H1 (cell line): ENCODE results near the gene DNAJC5G. TPM values are rescaled to one million over a fixed set of nuclear protein-coding genes. Genes with fewer than 3 reads are reported as not detected.

Experiments used
- BACH1 ChIP-seq: IDR thresholded peaks from 2 replicates; pipeline ENCODE4 v1.6.1; 2012; ENCODE audit warnings: low read length, improper control_type of control experiment
- EGR1 ChIP-seq: IDR thresholded peaks from 2 replicates; pipeline ENCODE4 v1.6.1; 2011; ENCODE audit warnings: low read depth, low read length, borderline replicate concordance
- HDAC6 ChIP-seq: IDR thresholded peaks from one replicate; pipeline ENCODE4 v1.7.1; 2012; ENCODE audit warnings: low read depth, mild to moderate bottlenecking, inconsistent platforms, low read length, moderate library complexity
- RAD21 ChIP-seq, 2 experiments: IDR thresholded peaks in 1 of 2; conservative IDR thresholded peaks in 1 of 2; 2 replicates each; pipeline ENCODE4 v1.6.1; 2011; ENCODE audit warnings: low read depth in 2 of 2, low read length in 2 of 2, improper control_type of control experiment in 1 of 2, inconsistent platforms in 1 of 2, mild to moderate bottlenecking in 1 of 2, moderate library complexity in 1 of 2
- SIRT6 ChIP-seq: IDR thresholded peaks from one replicate; pipeline ENCODE4 v1.7.1; 2012; ENCODE audit warnings: low read length, inconsistent platforms
- YY1 ChIP-seq: IDR thresholded peaks from 2 replicates; pipeline ENCODE4 v1.6.1; 2011; ENCODE audit warnings: low read depth, mild to moderate bottlenecking, low read length
- polyA plus RNA-seq, 7 experiments: library from polyadenylated mRNA; depleted of rRNA in 3 of 7; stranded (reverse) in 5 of 7; unstranded in 2 of 7; fragments of >200 nt in 5 of 7; fragments of 200-250 nt in 2 of 7; gene quantifications; 1 replicate in 5 of 7; 2 replicates in 1 of 7; 4 replicates in 1 of 7; pipeline versions ENCODE4 v1.2.1 to v1.2.3, GENCODE V29; 2011 to 2013; ENCODE audit warnings: missing spikeins in 2 of 7, mixed read lengths in 2 of 7
- total RNA-seq: library from RNA; stranded (reverse); fragmentation: NEBNext Ultra II Directional; extraction: Animal tissue kit (Norgen Biotek cat#: 25700); gene quantifications from 2 replicates; pipeline ENCODE4 v1.2.1, GENCODE V29; 2021
- TF ChIP-seq, protein P1 (sequence below): IDR thresholded peaks from 2 replicates; pipeline ENCODE4 v1.6.1; 2011; ENCODE audit warnings: low read length, improper control_type of control experiment
- TF ChIP-seq, protein P2 (sequence below), 3 experiments: IDR thresholded peaks; 1 replicate in 2 of 3; 2 replicates in 1 of 3; pipeline versions ENCODE4 v1.5.1 to v1.6.1; 2011; ENCODE audit warnings: low read length in 3 of 3, mild to moderate bottlenecking in 3 of 3, inconsistent platforms in 2 of 3, low read depth in 1 of 3, moderate library complexity in 1 of 3; ENCODE audit not compliant: insufficient read depth in 1 of 3; ENCODE audit errors: control extremely low read depth in 1 of 3

DNAJC5G gene
- total and polyA plus RNA-seq, 2 of the 8 experiments (the other 6 are each of a cell fraction or from before 2014, with no cell fraction given), result 0.83 to 1.4 TPM

DNA sequence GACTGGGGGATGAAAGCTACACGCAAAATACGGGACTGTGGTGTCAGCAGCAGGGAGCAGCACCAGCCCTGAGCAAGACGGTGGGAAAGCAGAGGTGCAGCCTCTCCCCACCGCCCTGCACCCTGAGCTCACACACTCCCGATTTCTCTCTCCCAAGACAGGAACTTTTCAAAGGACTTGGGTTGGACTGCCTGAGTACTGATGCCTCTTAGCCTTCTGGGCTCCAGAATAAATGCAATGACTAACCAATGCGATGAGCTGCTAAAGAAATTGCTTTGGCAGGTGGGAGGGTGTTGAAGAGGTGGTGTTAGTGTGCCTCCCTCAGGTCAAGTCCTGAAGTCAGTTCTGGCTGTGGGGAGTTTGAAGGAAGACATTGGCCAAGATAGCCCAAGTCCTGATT lies 16.6 kb downstream of the DNAJC5G start (continued):
- TF ChIP-seq EGR1 (no peak), SIRT6 (no peak), BACH1 (no peak), RAD21 (IDR thresholded peaks at IDR 0.05 in 1 of 2, conservative IDR thresholded peaks at IDR 0.05 in 1 of 2; ENCODE audit: low read depth in 2 of 2, low read length in 2 of 2) (peak; percentile 80 to 87), YY1 (no peak), HDAC6 (no peak)
- TF ChIP-seq, protein P1, sequence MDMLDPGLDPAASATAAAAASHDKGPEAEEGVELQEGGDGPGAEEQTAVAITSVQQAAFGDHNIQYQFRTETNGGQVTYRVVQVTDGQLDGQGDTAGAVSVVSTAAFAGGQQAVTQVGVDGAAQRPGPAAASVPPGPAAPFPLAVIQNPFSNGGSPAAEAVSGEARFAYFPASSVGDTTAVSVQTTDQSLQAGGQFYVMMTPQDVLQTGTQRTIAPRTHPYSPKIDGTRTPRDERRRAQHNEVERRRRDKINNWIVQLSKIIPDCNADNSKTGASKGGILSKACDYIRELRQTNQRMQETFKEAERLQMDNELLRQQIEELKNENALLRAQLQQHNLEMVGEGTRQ, result no peak
- TF ChIP-seq, protein P2, sequence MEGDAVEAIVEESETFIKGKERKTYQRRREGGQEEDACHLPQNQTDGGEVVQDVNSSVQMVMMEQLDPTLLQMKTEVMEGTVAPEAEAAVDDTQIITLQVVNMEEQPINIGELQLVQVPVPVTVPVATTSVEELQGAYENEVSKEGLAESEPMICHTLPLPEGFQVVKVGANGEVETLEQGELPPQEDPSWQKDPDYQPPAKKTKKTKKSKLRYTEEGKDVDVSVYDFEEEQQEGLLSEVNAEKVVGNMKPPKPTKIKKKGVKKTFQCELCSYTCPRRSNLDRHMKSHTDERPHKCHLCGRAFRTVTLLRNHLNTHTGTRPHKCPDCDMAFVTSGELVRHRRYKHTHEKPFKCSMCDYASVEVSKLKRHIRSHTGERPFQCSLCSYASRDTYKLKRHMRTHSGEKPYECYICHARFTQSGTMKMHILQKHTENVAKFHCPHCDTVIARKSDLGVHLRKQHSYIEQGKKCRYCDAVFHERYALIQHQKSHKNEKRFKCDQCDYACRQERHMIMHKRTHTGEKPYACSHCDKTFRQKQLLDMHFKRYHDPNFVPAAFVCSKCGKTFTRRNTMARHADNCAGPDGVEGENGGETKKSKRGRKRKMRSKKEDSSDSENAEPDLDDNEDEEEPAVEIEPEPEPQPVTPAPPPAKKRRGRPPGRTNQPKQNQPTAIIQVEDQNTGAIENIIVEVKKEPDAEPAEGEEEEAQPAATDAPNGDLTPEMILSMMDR (IDR thresholded peaks at IDR 0.05; ENCODE audit: control extremely low read depth in 1 of 3, insufficient read depth in 1 of 3, low read depth in 1 of 3, low read length in 3 of 3), result peak; percentile 59 to 74 (median 70)
- TF ChIP-seq, all 59 proteins: peak for 3
